Adrenal gland (tissue), 12 donors: ENCODE results near the gene AGAP1. TPM values are rescaled to one million over a fixed set of nuclear protein-coding genes. Genes with fewer than 3 reads are reported as not detected.

ENCODE experiments used
- DNase-seq, 7 donors: peaks; one replicate each; pipeline ENCODE4 v3.0.0-alpha.2; 2019 to 2020
- H3K27ac ChIP-seq, 5 donors: fragments of 200-600 bp; sonication (generic) in 4 of 5; 1 replicate in 3 of 5; 2 replicates in 2 of 5; pipeline versions ENCODE4 v1.5.1 to v1.8.0; 2016 to 2020; ENCODE audit warnings: mild to moderate bottlenecking in 1 of 5
- H3K27me3 ChIP-seq: fragments of 200-600 bp; 2 replicates; pipeline ENCODE4 v1.8.0; 2021
- H3K36me3 ChIP-seq, 2 donors: fragments of 200-600 bp; replicated peaks in 1 of 2; 1 replicate in 1 of 2; 2 replicates in 1 of 2; pipeline versions ENCODE4 v1.5.1 to v1.8.0; 2018 to 2022
- H3K4me1 ChIP-seq, 2 donors: fragments of 200-600 bp; replicated peaks in 1 of 2; 1 replicate in 1 of 2; 2 replicates in 1 of 2; pipeline versions ENCODE4 v1.5.1 to v1.8.0; 2018 to 2021
- H3K4me3 ChIP-seq, 4 donors: fragments of 200-600 bp; sonication (generic) in 3 of 4; one replicate each; pipeline ENCODE4 v1.5.1; 2016 to 2018
- H3K9me3 ChIP-seq, 3 donors: fragments of 200-600 bp; sonication (generic) in 1 of 3; replicated peaks in 1 of 3; 1 replicate in 2 of 3; 2 replicates in 1 of 3; pipeline versions ENCODE4 v1.5.1 to v1.8.0; 2016 to 2021
- POLR2A ChIP-seq, 2 donors: fragments of 450-650 bp; IDR thresholded peaks; one replicate each; pipeline ENCODE4 v1.6.1; 2017; ENCODE audit warnings: antibody characterized with exemption in 2 of 2, mild to moderate bottlenecking in 2 of 2, moderate library complexity in 1 of 2
- WGBS, 4 donors: extraction: QIAGEN DNeasy Blood & Tissue Kit in 2 of 4; methylation state at CpG; one replicate each; pipeline versions ENCODE4 v1.1.5 to v1.1.7; 2013 to 2017; 5-methylcytosine and 5-hydroxymethylcytosine counted together
- intact Hi-C, 2 donors: fragments of 100-400 bp; cut with DNase I; formaldehyde crosslinking; loops; one replicate each; pipeline versions ENCODE4 v1.14.1 to v1.15.0; 2022 to 2023
- polyA plus RNA-seq, 3 donors: library from polyadenylated mRNA; stranded (reverse); fragments of 200-250 nt in 2 of 3; fragments of 350-450 nt in 1 of 3; fragmentation: Illumina TruSeq in 1 of 3; extraction: RNeasy Lipid Tissue Mini Kit (QIAGEN cat#74804) in 1 of 3; gene quantifications; one replicate each; pipeline ENCODE4 v1.2.3, GENCODE V29; 2013 to 2014
- total RNA-seq, 9 donors: library from RNA; depleted of rRNA in 4 of 9; stranded (reverse); fragments of >200 nt in 4 of 9; fragments of 120-200 nt in 1 of 9; fragmentation: NEBNext Ultra II Directional in 1 of 9; extraction: Animal tissue kit (Norgen Biotek cat#: 25700) in 1 of 9; gene quantifications; one replicate each; pipeline versions ENCODE4 v1.1.0 to v1.2.4, GENCODE V29; 2013 to 2023
- TF ChIP-seq, protein P1 (sequence below), 6 experiments: fragments of 450-650 bp in 4 of 6; fragments of 200-600 bp in 2 of 6; sonication (generic) in 1 of 6; IDR thresholded peaks; 1 replicate in 5 of 6; 2 replicates in 1 of 6; pipeline versions ENCODE4 v1.5.1 to v1.8.0; 2016 to 2021; ENCODE audit warnings: antibody characterized with exemption in 6 of 6, mild to moderate bottlenecking in 2 of 6, moderate library complexity in 1 of 6
- donor health status: healthy with polysubstance abuse.
- donor health status: Bipolar disorder and iron deficiency.
- donor health status: DM: yes; HTN: yes; CAD: no.
- donor health status: DM: no; HTN: no; CAD: no.
- donor health status: DM: no; HTN: no; CAD: no.
- donor health status: DM: yes; HTN: yes; CAD: no.

Gene AGAP1
- total and polyA plus RNA-seq, 12 donors = 5.3 to 29.6 (median 17.7) TPM

DNA sequence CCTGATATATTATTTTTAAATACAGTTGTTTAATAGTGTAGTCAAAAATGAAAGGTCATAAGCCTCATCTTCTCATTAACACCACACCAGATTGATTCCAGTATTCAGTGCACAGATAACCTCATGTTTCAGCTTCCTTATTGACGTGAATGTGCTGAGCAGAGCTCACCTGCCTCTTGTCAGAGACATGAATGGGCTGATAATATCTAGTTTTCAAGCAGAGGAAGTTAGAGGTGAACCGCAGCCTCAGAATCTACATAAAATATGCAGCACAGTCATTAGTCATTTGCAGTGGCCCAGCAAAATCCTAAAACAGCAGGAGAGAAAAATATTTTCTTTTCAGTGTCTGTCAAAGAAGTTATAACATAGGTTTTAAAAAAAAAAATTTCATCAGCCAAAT lies 458.1 kb downstream of the AGAP1 start:
- DNase-seq = no peak
- TF ChIP-seq, protein P1, sequence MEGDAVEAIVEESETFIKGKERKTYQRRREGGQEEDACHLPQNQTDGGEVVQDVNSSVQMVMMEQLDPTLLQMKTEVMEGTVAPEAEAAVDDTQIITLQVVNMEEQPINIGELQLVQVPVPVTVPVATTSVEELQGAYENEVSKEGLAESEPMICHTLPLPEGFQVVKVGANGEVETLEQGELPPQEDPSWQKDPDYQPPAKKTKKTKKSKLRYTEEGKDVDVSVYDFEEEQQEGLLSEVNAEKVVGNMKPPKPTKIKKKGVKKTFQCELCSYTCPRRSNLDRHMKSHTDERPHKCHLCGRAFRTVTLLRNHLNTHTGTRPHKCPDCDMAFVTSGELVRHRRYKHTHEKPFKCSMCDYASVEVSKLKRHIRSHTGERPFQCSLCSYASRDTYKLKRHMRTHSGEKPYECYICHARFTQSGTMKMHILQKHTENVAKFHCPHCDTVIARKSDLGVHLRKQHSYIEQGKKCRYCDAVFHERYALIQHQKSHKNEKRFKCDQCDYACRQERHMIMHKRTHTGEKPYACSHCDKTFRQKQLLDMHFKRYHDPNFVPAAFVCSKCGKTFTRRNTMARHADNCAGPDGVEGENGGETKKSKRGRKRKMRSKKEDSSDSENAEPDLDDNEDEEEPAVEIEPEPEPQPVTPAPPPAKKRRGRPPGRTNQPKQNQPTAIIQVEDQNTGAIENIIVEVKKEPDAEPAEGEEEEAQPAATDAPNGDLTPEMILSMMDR (IDR thresholded peaks at IDR 0.05) = no peak
- no peak for TF ChIP-seq POLR2A (IDR thresholded peaks at IDR 0.05)
- Histone ChIP-seq H3K27me3 (no peaks in the 10 kb centered on the region), H3K27ac (no peak overlapping the region), H3K4me1 (no peaks in the 10 kb centered on the region), H3K36me3 (no peaks in the 10 kb centered on the region), H3K4me3 (no peak overlapping the region), H3K9me3 (no peaks in the 10 kb centered on the region)
- intact Hi-C loops = no loop called here
- 39 to 53% (median 42%) methylated on average over 2 of the region's 2 CpGs for WGBS, 4 donors

DNA sequence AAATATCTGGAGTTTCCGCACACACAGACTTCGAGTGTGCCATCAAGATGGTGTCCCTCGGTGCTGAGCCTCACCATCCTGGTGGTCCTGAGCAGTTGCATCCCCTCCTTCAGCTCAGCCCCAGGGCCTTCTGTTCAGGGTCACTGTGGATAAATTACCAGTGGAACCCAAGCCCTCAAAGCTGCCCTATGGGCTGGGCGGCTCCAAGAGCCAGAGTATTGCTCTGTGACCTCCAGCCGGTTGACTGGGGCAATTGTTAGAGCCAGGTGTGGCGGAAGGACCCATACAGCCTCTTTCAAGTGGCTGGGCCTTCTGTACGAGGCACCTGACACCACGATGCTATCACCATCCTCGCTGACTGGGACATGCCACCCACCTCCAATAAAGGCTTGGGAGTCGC lies 458.9 kb downstream of the AGAP1 start:
- Histone ChIP-seq H3K36me3 (no peaks in the 10 kb centered on the region), H3K27me3 (no peaks in the 10 kb centered on the region), H3K27ac (no peak overlapping the region), H3K4me3 (no peak overlapping the region), H3K4me1 (no peaks in the 10 kb centered on the region), H3K9me3 (no peaks in the 10 kb centered on the region)
- TF ChIP-seq, protein P1 (IDR thresholded peaks at IDR 0.05) = no peak
- no peak for TF ChIP-seq POLR2A (IDR thresholded peaks at IDR 0.05)
- DNase-seq = no peak
- intact Hi-C loops = no loop called here
- 93 to 98% (median 95%) methylated on average over 8 to 10 of the region's 10 CpGs for WGBS, 4 donors

DNA sequence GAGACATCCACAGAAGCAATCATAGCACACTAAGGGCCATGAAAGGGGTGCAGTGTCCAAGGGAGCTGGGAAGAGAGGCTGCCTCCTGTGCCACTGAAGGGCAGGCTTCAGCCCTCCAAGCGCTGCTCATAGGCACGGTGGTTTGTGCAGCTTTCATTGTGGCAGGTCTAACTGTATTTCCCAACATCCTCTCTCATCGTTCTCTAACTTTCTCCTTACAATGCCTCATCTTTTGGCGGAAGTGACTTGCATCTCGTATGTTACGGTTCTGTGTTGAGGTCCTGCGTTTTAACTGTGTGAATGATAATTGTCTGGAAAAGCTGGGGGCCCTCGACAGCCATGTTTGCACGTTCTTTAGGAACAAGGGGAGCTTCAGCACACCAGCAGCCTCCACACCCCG lies 460.4 kb downstream of the AGAP1 start:
- Histone ChIP-seq H3K4me1 (no peaks in the 10 kb centered on the region), H3K27ac (no peak overlapping the region), H3K4me3 (no peak overlapping the region), H3K36me3 (no peaks in the 10 kb centered on the region), H3K27me3 (no peaks in the 10 kb centered on the region), H3K9me3 (no peaks in the 10 kb centered on the region)
- 93 to 96% (median 95%) methylated on average over 10 of the region's 10 CpGs for WGBS, 4 donors
- intact Hi-C loops = no loop called here
- DNase-seq = no peak
- no peak for TF ChIP-seq POLR2A (IDR thresholded peaks at IDR 0.05)
- TF ChIP-seq, protein P1 (IDR thresholded peaks at IDR 0.05) = no peak

DNA sequence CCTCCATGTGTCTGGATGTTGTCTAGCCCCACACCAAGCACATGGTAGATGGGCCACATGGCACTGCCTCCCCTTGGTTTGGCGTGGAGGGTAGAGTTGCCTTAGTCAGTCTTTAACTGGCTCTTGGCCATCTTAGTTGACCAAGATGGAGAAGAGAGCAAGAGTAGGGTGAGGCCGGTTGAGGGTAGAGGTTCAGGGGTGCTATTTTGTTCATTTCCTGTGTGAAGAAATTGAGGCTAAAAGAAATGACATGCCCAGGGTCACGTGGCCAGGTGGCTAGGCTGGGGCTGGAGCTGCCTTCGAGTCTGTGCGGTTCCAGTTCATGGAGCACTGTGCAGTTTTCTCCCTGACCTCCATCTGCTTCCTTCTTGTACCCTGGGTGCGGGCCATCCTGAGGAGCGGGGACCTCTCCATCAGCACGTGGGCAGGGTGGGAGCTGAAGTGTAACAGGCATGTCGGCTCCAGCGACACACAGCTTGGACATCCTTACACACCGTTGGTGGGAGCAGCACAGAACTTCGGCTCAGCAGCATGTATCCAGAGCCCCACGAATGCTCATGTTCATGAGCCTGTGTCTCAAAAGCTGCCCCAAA lies 461.1 kb downstream of the AGAP1 start:
- H3K27me3 ChIP-seq = no peaks in the 10 kb centered on the region
- DNase-seq = no peak
- intact Hi-C loops = no loop called here
- H3K4me1 ChIP-seq = no peaks in the 10 kb centered on the region
- no peak for TF ChIP-seq POLR2A (IDR thresholded peaks at IDR 0.05)
- TF ChIP-seq, protein P1 (IDR thresholded peaks at IDR 0.05) = no peak
- no peak overlapping the region for H3K27ac ChIP-seq
- no peaks in the 10 kb centered on the region for H3K36me3 ChIP-seq
- no peak overlapping the region for H3K4me3 ChIP-seq
- H3K9me3 ChIP-seq = no peaks in the 10 kb centered on the region
- WGBS, 4 donors = 94 to 96% (median 95%) methylated on average over 11 to 13 of the region's 13 CpGs
